ENCODE results near the gene GP9.

DNA sequence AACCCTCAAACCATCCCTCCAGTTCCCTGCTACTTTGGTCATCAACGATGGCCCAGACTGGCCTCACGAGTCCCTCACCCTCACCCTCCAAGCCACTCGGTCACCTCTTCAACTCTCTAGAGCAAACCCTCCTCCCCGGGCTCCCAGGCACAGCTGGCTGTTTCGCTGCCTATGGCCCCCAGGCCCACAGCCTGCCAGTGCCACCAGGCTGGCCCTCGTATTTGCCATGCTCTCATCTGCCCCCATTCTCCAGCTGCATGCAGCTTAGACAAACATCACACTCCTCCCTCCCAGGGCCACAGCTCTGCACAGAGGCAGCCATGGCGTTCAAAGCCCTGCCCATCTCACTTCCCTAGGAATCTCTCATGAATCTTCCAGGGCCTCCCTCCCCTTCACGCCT lies 47.2 kb downstream of the GP9 start:
- TF ChIP-seq, protein P1, sequence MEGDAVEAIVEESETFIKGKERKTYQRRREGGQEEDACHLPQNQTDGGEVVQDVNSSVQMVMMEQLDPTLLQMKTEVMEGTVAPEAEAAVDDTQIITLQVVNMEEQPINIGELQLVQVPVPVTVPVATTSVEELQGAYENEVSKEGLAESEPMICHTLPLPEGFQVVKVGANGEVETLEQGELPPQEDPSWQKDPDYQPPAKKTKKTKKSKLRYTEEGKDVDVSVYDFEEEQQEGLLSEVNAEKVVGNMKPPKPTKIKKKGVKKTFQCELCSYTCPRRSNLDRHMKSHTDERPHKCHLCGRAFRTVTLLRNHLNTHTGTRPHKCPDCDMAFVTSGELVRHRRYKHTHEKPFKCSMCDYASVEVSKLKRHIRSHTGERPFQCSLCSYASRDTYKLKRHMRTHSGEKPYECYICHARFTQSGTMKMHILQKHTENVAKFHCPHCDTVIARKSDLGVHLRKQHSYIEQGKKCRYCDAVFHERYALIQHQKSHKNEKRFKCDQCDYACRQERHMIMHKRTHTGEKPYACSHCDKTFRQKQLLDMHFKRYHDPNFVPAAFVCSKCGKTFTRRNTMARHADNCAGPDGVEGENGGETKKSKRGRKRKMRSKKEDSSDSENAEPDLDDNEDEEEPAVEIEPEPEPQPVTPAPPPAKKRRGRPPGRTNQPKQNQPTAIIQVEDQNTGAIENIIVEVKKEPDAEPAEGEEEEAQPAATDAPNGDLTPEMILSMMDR (IDR thresholded peaks at IDR 0.05; ENCODE audit: low read depth, low read length, missing input control) = no peak
- TF ChIP-seq, protein P2, sequence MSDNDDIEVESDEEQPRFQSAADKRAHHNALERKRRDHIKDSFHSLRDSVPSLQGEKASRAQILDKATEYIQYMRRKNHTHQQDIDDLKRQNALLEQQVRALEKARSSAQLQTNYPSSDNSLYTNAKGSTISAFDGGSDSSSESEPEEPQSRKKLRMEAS (IDR thresholded peaks at IDR 0.05) = no peak
- TF ChIP-seq GABPA (IDR thresholded peaks at IDR 0.05 in 1 of 2, conservative IDR thresholded peaks at IDR 0.05 in 1 of 2) (no peak), TAF1 (conservative IDR thresholded peaks at IDR 0.05) (no peak), HNF4G (IDR thresholded peaks at IDR 0.05) (no peak), RAD21 (IDR thresholded peaks at IDR 0.05) (no peak)
- TF ChIP-seq, protein P3, sequence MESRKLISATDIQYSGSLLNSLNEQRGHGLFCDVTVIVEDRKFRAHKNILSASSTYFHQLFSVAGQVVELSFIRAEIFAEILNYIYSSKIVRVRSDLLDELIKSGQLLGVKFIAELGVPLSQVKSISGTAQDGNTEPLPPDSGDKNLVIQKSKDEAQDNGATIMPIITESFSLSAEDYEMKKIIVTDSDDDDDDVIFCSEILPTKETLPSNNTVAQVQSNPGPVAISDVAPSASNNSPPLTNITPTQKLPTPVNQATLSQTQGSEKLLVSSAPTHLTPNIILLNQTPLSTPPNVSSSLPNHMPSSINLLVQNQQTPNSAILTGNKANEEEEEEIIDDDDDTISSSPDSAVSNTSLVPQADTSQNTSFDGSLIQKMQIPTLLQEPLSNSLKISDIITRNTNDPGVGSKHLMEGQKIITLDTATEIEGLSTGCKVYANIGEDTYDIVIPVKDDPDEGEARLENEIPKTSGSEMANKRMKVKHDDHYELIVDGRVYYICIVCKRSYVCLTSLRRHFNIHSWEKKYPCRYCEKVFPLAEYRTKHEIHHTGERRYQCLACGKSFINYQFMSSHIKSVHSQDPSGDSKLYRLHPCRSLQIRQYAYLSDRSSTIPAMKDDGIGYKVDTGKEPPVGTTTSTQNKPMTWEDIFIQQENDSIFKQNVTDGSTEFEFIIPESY (IDR thresholded peaks at IDR 0.05) = no peak
- TF ChIP-seq, protein P4, sequence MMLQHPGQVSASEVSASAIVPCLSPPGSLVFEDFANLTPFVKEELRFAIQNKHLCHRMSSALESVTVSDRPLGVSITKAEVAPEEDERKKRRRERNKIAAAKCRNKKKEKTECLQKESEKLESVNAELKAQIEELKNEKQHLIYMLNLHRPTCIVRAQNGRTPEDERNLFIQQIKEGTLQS (IDR thresholded peaks at IDR 0.05) = no peak

Data from liver (tissue), 3 donors.